ENCODE measurements around the gene TSPAN4. TPM values are rescaled to one million over a fixed set of nuclear protein-coding genes. Genes with fewer than 3 reads are reported as not detected.

Gene TSPAN4
- total RNA-seq, 1 donor from 2014 or later: 26.4 TPM

DNA sequence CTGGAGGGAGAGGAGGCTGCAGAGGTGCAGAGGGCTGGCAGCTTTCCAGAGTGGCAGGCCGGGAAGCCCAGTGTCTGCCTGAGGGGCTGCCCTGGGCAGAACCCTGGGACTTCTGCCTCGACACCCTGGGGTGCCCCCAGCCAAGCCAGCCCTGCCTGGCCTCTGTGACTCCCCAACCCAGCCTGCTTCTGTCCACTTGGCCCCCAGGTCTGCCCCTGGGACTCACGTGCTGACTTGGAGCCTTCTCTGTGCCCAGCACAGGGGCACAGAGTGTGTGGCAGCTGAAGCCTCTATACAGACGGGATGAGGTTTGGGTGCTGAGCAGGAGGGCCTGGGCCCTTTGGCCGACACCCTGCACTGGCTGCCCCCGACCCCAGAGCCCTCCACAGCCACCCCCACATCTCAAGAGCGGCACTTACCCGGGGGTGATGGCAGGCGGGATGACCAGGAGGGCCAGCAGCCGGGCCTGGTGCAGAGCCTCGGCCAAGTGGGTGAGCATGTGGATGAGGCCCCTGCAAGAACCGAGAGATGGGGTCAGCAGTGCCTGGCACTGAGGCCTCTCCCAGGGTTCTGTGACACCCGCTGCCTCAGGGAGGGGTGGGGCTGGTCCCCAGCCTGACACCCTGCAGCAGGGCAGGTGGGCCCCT is 50.5 kb downstream of the TSPAN4 start:
- Mint-ChIP-seq H3K36me3 (ENCODE audit: low read depth, unreplicated experiment) (no peaks in the 10 kb centered on the region), H3K27ac (ENCODE audit: unreplicated experiment) (no peak overlapping the region), H3K9me3 (ENCODE audit: unreplicated experiment) (no peaks in the 10 kb centered on the region), H3K4me3 (ENCODE audit: unreplicated experiment) (no peak overlapping the region), H3K27me3 (ENCODE audit: unreplicated experiment) (peaks cover 10% of the 10 kb centered on the region), H3K4me1 (ENCODE audit: unreplicated experiment) (peaks cover 2% of the 10 kb centered on the region)
- no peak for DNase-seq (ENCODE audit: low spot score)
- no peak for TF ChIP-seq CTCF (IDR thresholded peaks at IDR 0.05; ENCODE audit: unreplicated experiment)

GRCh38 chr11:894575-895201 is 52.0 kb downstream of the TSPAN4 start:
- TF ChIP-seq CTCF (IDR thresholded peaks at IDR 0.05; ENCODE audit: unreplicated experiment): no peak
- Mint-ChIP-seq H3K4me1 (ENCODE audit: unreplicated experiment) (peaks cover 2% of the 10 kb centered on the region), H3K27me3 (ENCODE audit: unreplicated experiment) (peaks cover 10% of the 10 kb centered on the region), H3K27ac (ENCODE audit: unreplicated experiment) (no peak overlapping the region), H3K36me3 (ENCODE audit: low read depth, unreplicated experiment) (no peaks in the 10 kb centered on the region), H3K4me3 (ENCODE audit: unreplicated experiment) (no peak overlapping the region), H3K9me3 (ENCODE audit: unreplicated experiment) (no peaks in the 10 kb centered on the region)
- DNase-seq (ENCODE audit: low spot score): no peak

GRCh38 chr11:895331-896110 is 52.9 kb downstream of the TSPAN4 start:
- Mint-ChIP-seq H3K9me3 (ENCODE audit: unreplicated experiment) (no peaks in the 10 kb centered on the region), H3K4me1 (ENCODE audit: unreplicated experiment) (peaks cover 2% of the 10 kb centered on the region), H3K27ac (ENCODE audit: unreplicated experiment) (no peak overlapping the region), H3K27me3 (ENCODE audit: unreplicated experiment) (peaks cover 8% of the 10 kb centered on the region), H3K36me3 (ENCODE audit: low read depth, unreplicated experiment) (no peaks in the 10 kb centered on the region), H3K4me3 (ENCODE audit: unreplicated experiment) (no peak overlapping the region)
- DNase-seq (ENCODE audit: low spot score): no peak
- TF ChIP-seq CTCF (IDR thresholded peaks at IDR 0.05; ENCODE audit: unreplicated experiment): no peak

DNA sequence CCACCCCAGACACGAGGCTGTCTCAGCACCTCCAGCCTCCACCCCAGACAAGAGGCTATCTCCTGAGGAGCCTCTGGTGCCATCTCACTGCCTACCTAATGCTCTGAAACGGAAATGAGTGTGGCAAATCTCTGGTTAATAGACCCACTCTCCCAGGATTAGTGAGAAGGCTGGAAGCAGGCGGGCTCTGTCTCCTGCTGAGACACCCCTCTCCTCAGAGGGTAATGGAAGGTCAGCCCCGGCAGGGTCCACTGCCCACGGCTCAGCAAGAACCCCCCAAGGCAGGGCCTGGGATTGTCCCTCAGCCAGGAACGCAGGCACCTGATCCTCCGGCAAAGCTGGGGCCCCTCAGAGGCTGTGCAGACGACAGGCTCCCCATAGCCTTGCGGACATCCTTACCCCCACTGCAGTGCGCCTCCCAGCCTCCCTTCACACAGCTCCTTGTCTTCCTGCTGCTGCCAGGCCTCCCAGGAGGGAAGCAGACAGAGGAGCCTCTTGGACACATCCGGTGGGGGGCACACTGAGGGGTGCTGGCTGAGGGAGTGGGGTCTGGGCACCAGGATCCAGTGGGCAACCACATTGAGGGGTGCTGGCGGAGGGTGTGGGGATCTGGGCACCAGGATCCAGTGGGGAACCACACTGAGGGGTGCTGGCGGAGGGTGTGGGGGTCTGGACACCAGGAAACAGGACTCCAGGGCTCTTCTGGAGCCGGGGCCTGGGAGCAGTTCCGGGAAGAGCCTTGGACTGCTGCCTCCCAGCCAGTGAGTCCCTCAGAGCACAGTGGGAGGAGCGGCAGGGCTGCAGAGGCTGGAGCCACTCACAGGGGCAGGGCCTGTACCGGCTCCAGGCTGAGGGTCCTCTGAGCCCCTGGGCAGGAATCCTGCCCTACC is 54.8 kb downstream of the TSPAN4 start:
- no peak for DNase-seq (ENCODE audit: low spot score)
- H3K4me1 Mint-ChIP-seq (ENCODE audit: unreplicated experiment): no peaks in the 10 kb centered on the region
- H3K9me3 Mint-ChIP-seq (ENCODE audit: unreplicated experiment): no peaks in the 10 kb centered on the region

More for the DNA sequence above, 54.8 kb downstream of the TSPAN4 start:
- Mint-ChIP-seq H3K4me3 (ENCODE audit: unreplicated experiment) (no peak overlapping the region), H3K27ac (ENCODE audit: unreplicated experiment) (no peak overlapping the region), H3K36me3 (ENCODE audit: low read depth, unreplicated experiment) (peaks cover 9% of the 10 kb centered on the region), H3K27me3 (ENCODE audit: unreplicated experiment) (peaks cover 7% of the 10 kb centered on the region)
- no peak for TF ChIP-seq CTCF (IDR thresholded peaks at IDR 0.05; ENCODE audit: unreplicated experiment)
